Fibroblast of lung (primary cell): ENCODE data around the gene P4HA1.

Experiments used
- EZH2 ChIP-seq: IDR thresholded peaks from 2 replicates; pipeline ENCODE4 v1.5.1; 2012; ENCODE audit warnings: low read length, control low read depth, mild to moderate bottlenecking; ENCODE audit errors: missing control alignments
- TF ChIP-seq, protein P1 (sequence below), 2 donors: IDR thresholded peaks in 1 of 2; conservative IDR thresholded peaks in 1 of 2; 1 replicate in 1 of 2; 2 replicates in 1 of 2; pipeline ENCODE4 v1.5.1; 2011 to 2012; ENCODE audit warnings: low read length in 2 of 2, control low read depth in 1 of 2, inconsistent platforms in 1 of 2, low read depth in 1 of 2, mild to moderate bottlenecking in 1 of 2

GRCh38 chr10:73032536-73032935, 64.1 kb downstream of the P4HA1 start:
- TF ChIP-seq, protein P1, sequence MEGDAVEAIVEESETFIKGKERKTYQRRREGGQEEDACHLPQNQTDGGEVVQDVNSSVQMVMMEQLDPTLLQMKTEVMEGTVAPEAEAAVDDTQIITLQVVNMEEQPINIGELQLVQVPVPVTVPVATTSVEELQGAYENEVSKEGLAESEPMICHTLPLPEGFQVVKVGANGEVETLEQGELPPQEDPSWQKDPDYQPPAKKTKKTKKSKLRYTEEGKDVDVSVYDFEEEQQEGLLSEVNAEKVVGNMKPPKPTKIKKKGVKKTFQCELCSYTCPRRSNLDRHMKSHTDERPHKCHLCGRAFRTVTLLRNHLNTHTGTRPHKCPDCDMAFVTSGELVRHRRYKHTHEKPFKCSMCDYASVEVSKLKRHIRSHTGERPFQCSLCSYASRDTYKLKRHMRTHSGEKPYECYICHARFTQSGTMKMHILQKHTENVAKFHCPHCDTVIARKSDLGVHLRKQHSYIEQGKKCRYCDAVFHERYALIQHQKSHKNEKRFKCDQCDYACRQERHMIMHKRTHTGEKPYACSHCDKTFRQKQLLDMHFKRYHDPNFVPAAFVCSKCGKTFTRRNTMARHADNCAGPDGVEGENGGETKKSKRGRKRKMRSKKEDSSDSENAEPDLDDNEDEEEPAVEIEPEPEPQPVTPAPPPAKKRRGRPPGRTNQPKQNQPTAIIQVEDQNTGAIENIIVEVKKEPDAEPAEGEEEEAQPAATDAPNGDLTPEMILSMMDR (conservative IDR thresholded peaks at IDR 0.05 in 1 of 2, IDR thresholded peaks at IDR 0.05 in 1 of 2; ENCODE audit: low read depth in 1 of 2, low read length in 2 of 2): no peak
- TF ChIP-seq EZH2: no peak
